KMS-11 (cell line): ENCODE results near the gene MTG2.

Source experiments
- H2AFZ ChIP-seq: fragments of 200-600 bp; sonication (generic); 2 replicates; pipeline ENCODE4 v1.6.1; 2016; ENCODE audit warnings: antibody characterized with exemption, mixed run types, low read depth
- H3K27ac ChIP-seq: fragments of 200-600 bp; sonication (generic); 2 replicates; pipeline ENCODE4 v1.6.1; 2016; ENCODE audit warnings: mild to moderate bottlenecking, mixed run types
- H3K27me3 ChIP-seq: fragments of 200-600 bp; sonication (generic); 2 replicates; pipeline ENCODE4 v1.6.1; 2017; ENCODE audit warnings: mild to moderate bottlenecking, low read depth, mixed run types, moderate library complexity; ENCODE audit not compliant: insufficient read depth
- H3K36me3 ChIP-seq: fragments of 200-600 bp; sonication (generic); 2 replicates; pipeline ENCODE4 v1.6.1; 2017; ENCODE audit warnings: mild to moderate bottlenecking, mixed run types; ENCODE audit not compliant: insufficient read depth
- H3K4me1 ChIP-seq: fragments of 200-600 bp; sonication (generic); 2 replicates; pipeline ENCODE4 v1.6.1; 2016; ENCODE audit warnings: mild to moderate bottlenecking, low read depth, mixed run types; ENCODE audit not compliant: poor library complexity, severe bottlenecking
- H3K4me2 ChIP-seq: fragments of 200-600 bp; sonication (generic); 2 replicates; pipeline ENCODE4 v1.7.0; 2016; ENCODE audit warnings: mild to moderate bottlenecking, mixed run types
- H3K4me3 ChIP-seq: fragments of 200-600 bp; sonication (generic); IDR thresholded peaks from 2 replicates; pipeline ENCODE4 v1.6.1; 2017; ENCODE audit warnings: low read depth, low read length, mixed read lengths; ENCODE audit not compliant: insufficient read depth
- H3K79me2 ChIP-seq: fragments of 200-600 bp; sonication (generic); 2 replicates; pipeline ENCODE4 v1.6.1; 2016; ENCODE audit warnings: low read depth, mixed run types; ENCODE audit not compliant: insufficient read depth
- H3K9ac ChIP-seq: fragments of 200-600 bp; sonication (generic); 2 replicates; pipeline ENCODE4 v1.6.1; 2016; ENCODE audit warnings: mild to moderate bottlenecking, mixed run types
- H4K20me1 ChIP-seq: fragments of 200-600 bp; sonication (generic); 2 replicates; pipeline ENCODE4 v1.6.1; 2016; ENCODE audit warnings: mild to moderate bottlenecking, mixed run types; ENCODE audit not compliant: insufficient read depth
- CTCF ChIP-seq: fragments of 200-600 bp; sonication (generic); conservative IDR thresholded peaks from 2 replicates; pipeline ENCODE4 v1.6.1; 2017; ENCODE audit warnings: low read depth, mild to moderate bottlenecking, antibody characterized with exemption, low read length, moderate library complexity, mixed read lengths

MTG2 gene

DNA sequence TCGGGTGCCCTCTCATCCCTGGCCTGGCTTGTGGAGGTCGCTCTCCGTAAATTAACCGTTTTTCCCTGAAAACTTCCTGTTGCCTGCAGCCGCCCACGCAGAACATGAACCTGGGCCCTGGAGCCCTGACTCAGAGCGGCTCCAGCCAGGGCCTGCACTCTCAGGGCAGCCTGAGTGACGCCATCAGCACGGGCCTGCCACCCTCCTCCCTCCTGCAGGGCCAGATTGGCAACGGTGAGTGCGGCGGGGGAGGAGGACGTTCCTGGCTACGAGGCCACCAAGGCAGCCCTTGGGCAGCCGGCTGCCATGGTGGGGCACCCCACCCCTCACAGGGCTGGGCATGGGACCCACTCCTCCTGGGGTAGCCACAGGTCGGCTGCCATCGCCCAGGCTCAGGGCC is 21.5 kb upstream of the MTG2 start:
- Histone ChIP-seq H3K79me2 (no peaks in the 10 kb centered on the region; the same call in 1 of the 2 replicates), H3K4me2 (no peak overlapping the region), H4K20me1 (no peaks in the 10 kb centered on the region), H3K27me3 (no peaks in the 10 kb centered on the region), H3K36me3 (no peaks in the 10 kb centered on the region), H3K4me3 (no peak overlapping the region), H2AFZ (no peak overlapping the region), H3K9ac (no peak overlapping the region), H3K4me1 (no peaks in the 10 kb centered on the region), H3K27ac (no peak overlapping the region)
- TF ChIP-seq CTCF = no peak

DNA sequence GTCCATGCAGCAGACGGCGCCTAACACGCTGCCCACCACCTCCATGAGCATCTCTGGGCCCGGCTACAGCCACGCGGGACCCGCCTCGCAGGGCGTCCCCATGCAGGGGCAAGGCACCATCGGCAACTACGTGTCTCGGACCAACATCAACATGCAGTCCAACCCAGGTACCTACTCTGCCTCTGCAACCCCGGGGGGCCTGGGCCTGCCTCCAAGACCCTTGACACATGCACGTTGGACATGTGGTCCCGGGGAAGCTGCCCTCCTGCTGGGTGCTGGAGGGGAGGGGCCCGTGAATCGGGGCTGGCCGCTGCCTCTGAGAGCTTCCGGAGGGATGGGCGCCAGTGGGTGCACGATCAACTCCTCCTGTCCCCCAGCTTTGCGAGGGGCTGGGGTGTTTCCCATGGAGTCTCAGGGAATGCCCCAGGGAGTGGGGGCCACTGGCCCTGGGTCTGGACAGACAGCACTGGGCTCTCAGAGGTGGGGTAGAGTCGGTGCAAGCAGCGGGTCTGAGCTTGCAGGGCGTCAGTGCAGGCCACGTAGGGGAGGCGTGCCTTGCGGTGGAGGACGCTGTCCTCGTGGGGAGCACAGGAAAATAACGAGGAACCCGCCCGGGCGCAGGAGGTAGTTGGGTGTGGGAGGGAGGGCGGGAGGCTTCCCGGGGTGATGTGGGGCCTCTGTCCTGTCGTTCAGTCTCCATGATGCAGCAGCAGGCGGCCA is 19.9 kb upstream of the MTG2 start:
- Histone ChIP-seq H3K36me3 (no peaks in the 10 kb centered on the region), H2AFZ (no peak overlapping the region), H3K9ac (no peak overlapping the region), H3K4me1 (no peaks in the 10 kb centered on the region), H3K27me3 (no peaks in the 10 kb centered on the region), H3K27ac (no peak overlapping the region), H3K4me2 (no peak overlapping the region), H3K4me3 (no peak overlapping the region), H4K20me1 (no peaks in the 10 kb centered on the region), H3K79me2 (no peaks in the 10 kb centered on the region; the same call in 1 of the 2 replicates)
- TF ChIP-seq CTCF = no peak

DNA sequence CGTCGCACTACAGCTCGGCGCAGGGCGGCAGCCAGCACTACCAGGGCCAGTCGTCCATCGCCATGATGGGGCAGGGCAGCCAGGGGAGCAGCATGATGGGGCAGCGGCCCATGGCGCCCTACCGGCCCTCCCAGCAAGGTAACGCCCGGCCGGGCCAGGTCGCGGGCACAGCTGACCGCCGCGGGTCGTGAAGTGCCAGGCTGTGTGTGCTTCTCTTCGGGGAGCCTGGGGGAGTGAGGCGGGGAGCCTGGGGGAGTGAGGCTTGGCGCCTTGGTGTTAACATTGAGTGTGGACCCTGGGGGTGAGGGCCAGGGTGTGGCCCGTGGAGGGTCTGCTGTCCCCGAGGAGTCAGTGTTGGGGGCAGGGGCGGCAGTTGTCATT is 19.4 kb upstream of the MTG2 start:
- Histone ChIP-seq H3K79me2 (no peaks in the 10 kb centered on the region), H3K9ac (no peak overlapping the region), H3K27ac (no peak overlapping the region), H3K27me3 (no peaks in the 10 kb centered on the region), H3K4me3 (no peak overlapping the region), H3K4me2 (no peak overlapping the region), H3K36me3 (no peaks in the 10 kb centered on the region), H4K20me1 (no peaks in the 10 kb centered on the region), H2AFZ (no peak overlapping the region), H3K4me1 (no peaks in the 10 kb centered on the region)
- no peak for TF ChIP-seq CTCF

GRCh38 chr20:62163986-62164762 is 18.7 kb upstream of the MTG2 start:
- Histone ChIP-seq H3K4me2 (no peak overlapping the region), H3K79me2 (no peaks in the 10 kb centered on the region), H3K4me3 (no peak overlapping the region), H2AFZ (no peak overlapping the region), H3K9ac (no peak overlapping the region), H3K36me3 (no peaks in the 10 kb centered on the region), H3K4me1 (no peaks in the 10 kb centered on the region), H4K20me1 (no peaks in the 10 kb centered on the region), H3K27ac (no peak overlapping the region), H3K27me3 (no peaks in the 10 kb centered on the region)
- no peak for TF ChIP-seq CTCF
